ENCODE results near the gene ADGRB3. TPM values are rescaled to one million over a fixed set of nuclear protein-coding genes. Genes with fewer than 3 reads are reported as not detected.

Gene ADGRB3
- total RNA-seq, 1 donor from 2014 or later: not detected

DNA sequence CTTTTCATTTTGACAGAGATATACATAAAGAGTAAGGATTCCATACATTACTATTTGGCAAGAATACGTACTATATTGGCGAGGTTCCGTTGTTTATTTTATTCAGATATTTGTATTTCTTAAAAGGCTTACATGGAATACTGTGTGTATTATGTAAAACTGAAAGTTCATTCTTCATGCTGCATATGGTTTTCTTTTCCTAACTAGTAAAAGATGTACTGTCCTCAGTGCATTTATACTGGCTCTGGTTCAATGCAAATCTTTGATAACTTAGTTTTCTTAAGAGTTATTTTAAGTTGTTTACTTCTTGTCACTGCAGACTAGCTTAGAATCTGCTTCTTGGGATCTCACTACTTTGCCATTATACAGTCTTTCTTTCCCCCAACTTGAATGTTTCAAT lies 42.0 kb downstream of the ADGRB3 start:
- Histone ChIP-seq H3K27me3 (ENCODE audit: control insufficient read depth, insufficient read depth, low read length) (no peaks in the 10 kb centered on the region), H3K4me3 (ENCODE audit: low read depth, low read length) (no peak overlapping the region), H3K36me3 (ENCODE audit: control insufficient read depth, insufficient read depth, low read length) (no peaks in the 10 kb centered on the region)
- DNase-seq (ENCODE audit: low read depth) (no peak), FAIRE-seq (no peak)
- TF ChIP-seq CTCF (IDR thresholded peaks at IDR 0.05; ENCODE audit: insufficient read depth, low read length, severe bottlenecking): no peak

DNA sequence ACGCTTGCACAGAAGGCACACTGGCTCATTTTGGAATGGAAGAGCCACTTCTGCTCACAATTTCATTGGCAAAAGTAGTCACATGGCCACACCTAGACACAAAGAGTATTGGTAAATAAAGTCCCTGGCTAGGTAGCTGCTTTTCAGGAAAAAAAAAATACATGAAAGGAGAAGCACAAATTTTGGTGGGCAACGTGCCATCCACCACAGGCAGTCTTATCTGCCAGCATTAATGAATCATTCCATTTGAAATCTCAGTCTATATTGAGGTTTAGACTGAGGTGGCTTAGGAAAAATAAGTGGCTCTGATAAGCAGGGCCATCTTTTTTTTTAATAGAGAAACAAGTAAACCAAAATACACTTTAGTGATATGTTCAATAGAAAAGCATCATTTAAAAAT lies 44.3 kb downstream of the ADGRB3 start:
- Histone ChIP-seq H3K36me3 (ENCODE audit: control insufficient read depth, insufficient read depth, low read length) (no peaks in the 10 kb centered on the region), H3K27me3 (ENCODE audit: control insufficient read depth, insufficient read depth, low read length) (no peaks in the 10 kb centered on the region), H3K4me3 (ENCODE audit: low read depth, low read length) (no peak overlapping the region)
- no peak for FAIRE-seq
- no peak for DNase-seq (ENCODE audit: low read depth)
- TF ChIP-seq CTCF (IDR thresholded peaks at IDR 0.05; ENCODE audit: insufficient read depth, low read length, severe bottlenecking): no peak

GRCh38 chr6:68680264-68680663 lies 45.2 kb downstream of the ADGRB3 start:
- no peak for TF ChIP-seq CTCF (IDR thresholded peaks at IDR 0.05; ENCODE audit: insufficient read depth, low read length, severe bottlenecking)
- no peak overlapping the region for H3K4me3 ChIP-seq (ENCODE audit: low read depth, low read length)
- DNase-seq (ENCODE audit: low read depth) (no peak), FAIRE-seq (no peak)
- H3K27me3 ChIP-seq (ENCODE audit: control insufficient read depth, insufficient read depth, low read length): no peaks in the 10 kb centered on the region
- no peaks in the 10 kb centered on the region for H3K36me3 ChIP-seq (ENCODE audit: control insufficient read depth, insufficient read depth, low read length)

GRCh38 chr6:68689910-68690309 lies 54.8 kb downstream of the ADGRB3 start:
- no peak for TF ChIP-seq CTCF (IDR thresholded peaks at IDR 0.05; ENCODE audit: insufficient read depth, low read length, severe bottlenecking)
- H3K27me3 ChIP-seq (ENCODE audit: control insufficient read depth, insufficient read depth, low read length): no peaks in the 10 kb centered on the region
- no peak overlapping the region for H3K4me3 ChIP-seq (ENCODE audit: low read depth, low read length)
- H3K36me3 ChIP-seq (ENCODE audit: control insufficient read depth, insufficient read depth, low read length): no peaks in the 10 kb centered on the region
- FAIRE-seq: no peak
- no peak for DNase-seq (ENCODE audit: low read depth)

DNA sequence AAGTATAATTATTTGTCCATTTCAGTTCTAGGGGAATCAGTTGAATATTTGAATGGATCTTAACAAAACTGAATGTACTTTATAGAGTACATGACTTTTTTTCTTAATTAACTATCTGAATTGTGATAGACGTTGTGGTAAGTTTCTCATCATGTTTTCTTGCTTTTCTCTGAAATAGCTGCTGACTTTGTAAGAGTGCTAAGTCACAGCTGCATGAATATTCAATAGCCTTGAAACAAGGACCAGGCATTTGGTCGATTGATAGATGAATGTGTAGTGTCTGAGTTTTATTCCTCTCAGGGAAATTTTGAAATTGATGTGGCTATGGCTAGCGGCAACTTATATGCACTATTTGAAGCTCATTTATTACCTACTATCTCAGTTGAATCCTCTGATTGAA lies 56.0 kb downstream of the ADGRB3 start:
- H3K36me3 ChIP-seq (ENCODE audit: control insufficient read depth, insufficient read depth, low read length): no peaks in the 10 kb centered on the region
- no peak overlapping the region for H3K4me3 ChIP-seq (ENCODE audit: low read depth, low read length)
- no peak for TF ChIP-seq CTCF (IDR thresholded peaks at IDR 0.05; ENCODE audit: insufficient read depth, low read length, severe bottlenecking)
- no peaks in the 10 kb centered on the region for H3K27me3 ChIP-seq (ENCODE audit: control insufficient read depth, insufficient read depth, low read length)
- FAIRE-seq (no peak), DNase-seq (ENCODE audit: low read depth) (no peak)

- no peak overlapping the region for H3K4me3 ChIP-seq (ENCODE audit: low read depth, low read length)
- TF ChIP-seq CTCF (IDR thresholded peaks at IDR 0.05; ENCODE audit: insufficient read depth, low read length, severe bottlenecking): no peak
- no peak for DNase-seq (ENCODE audit: low read depth)
- FAIRE-seq: no peak
- no peaks in the 10 kb centered on the region for H3K36me3 ChIP-seq (ENCODE audit: control insufficient read depth, insufficient read depth, low read length)
- H3K27me3 ChIP-seq (ENCODE audit: control insufficient read depth, insufficient read depth, low read length): no peaks in the 10 kb centered on the region
Observed at GRCh38 chr6:68693271-68693670, 58.2 kb downstream of the ADGRB3 start.

Measured in bronchial epithelial cell (primary cell).